ENCODE measurements around the gene CTNND2. TPM values are rescaled to one million over a fixed set of nuclear protein-coding genes. Genes with fewer than 3 reads are reported as not detected.

CTNND2 gene
- total RNA-seq, 1 experiment from 2014 or later, result 7.0 TPM

GRCh38 chr5:11126844-11127243 is 777.4 kb downstream of the CTNND2 start:
- H4K20me1 ChIP-seq (ENCODE audit: control insufficient read depth, insufficient read depth, insufficient read length), result no peaks in the 10 kb centered on the region
- H3K4me3 Mint-ChIP-seq, result no peak overlapping the region
- H3K4me1 ChIP-seq (ENCODE audit: insufficient read depth, low read length), result no peaks in the 10 kb centered on the region
- no peak overlapping the region for H4K8ac ChIP-seq (replicated peaks; ENCODE audit: insufficient read length, low read depth, low read length)
- H2AK5ac ChIP-seq (ENCODE audit: insufficient read length, low read length), result no peak overlapping the region
- TF ChIP-seq CTCF (conservative IDR thresholded peaks at IDR 0.05), result no peak
- no peak overlapping the region for H2BK20ac ChIP-seq (ENCODE audit: low read depth, low read length, poor library complexity, severe bottlenecking)
- no peak overlapping the region for H3K18ac ChIP-seq (ENCODE audit: insufficient read length, low read depth, low read length)
- H2AFZ ChIP-seq (ENCODE audit: low read length), result no peak overlapping the region
- H2BK15ac ChIP-seq (ENCODE audit: low read depth, low read length), result no peak overlapping the region
- no peak overlapping the region for H3K27ac Mint-ChIP-seq
- H3K9me3 Mint-ChIP-seq, result no peaks in the 10 kb centered on the region
- H3K9ac ChIP-seq (ENCODE audit: extremely low read depth, insufficient read length, low read length), result no peak overlapping the region
- no peak overlapping the region for H3K56ac ChIP-seq (ENCODE audit: insufficient read length, low read depth, low read length)
- H3K4ac ChIP-seq (ENCODE audit: low read depth, low read length), result no peak overlapping the region
- no peak overlapping the region for H3T11ph ChIP-seq (ENCODE audit: low read length)
- peaks cover 2% of the 10 kb centered on the region for H3K27me3 Mint-ChIP-seq (ENCODE audit: low read depth)
- no peak overlapping the region for H3K23ac ChIP-seq (ENCODE audit: insufficient read length, low read depth, low read length)
- no peaks in the 10 kb centered on the region for H3K9me3 ChIP-seq (ENCODE audit: control insufficient read depth, low read depth, low read length)
- H4K91ac ChIP-seq (ENCODE audit: insufficient read length, low read depth, low read length), result no peak overlapping the region
- WGBS (ENCODE audit: extremely low coverage, insufficient read length, low lambda C conversion rate), result no CpG with 5 or more reads among the region's 4 CpGs
- H3K27ac ChIP-seq (ENCODE audit: insufficient read length, low read depth, low read length), result no peak overlapping the region
- H4K5ac ChIP-seq (ENCODE audit: insufficient read length, low read depth, low read length), result no peak overlapping the region
- no peak overlapping the region for H2BK120ac ChIP-seq (ENCODE audit: low read depth, low read length, poor library complexity, severe bottlenecking)
- H3K23me2 ChIP-seq (ENCODE audit: insufficient read length, low read depth, low read length, poor library complexity, severe bottlenecking), result no peaks in the 10 kb centered on the region
- no peak overlapping the region for H2BK5ac ChIP-seq (ENCODE audit: insufficient read length, low read length)
- no peak for DNase-seq
- H3K79me1 ChIP-seq (ENCODE audit: insufficient read depth, low read depth, low read length, poor library complexity, severe bottlenecking), result no peaks in the 10 kb centered on the region
- no peaks in the 10 kb centered on the region for H3K79me2 ChIP-seq (ENCODE audit: insufficient read depth, low read length)
- H3K14ac ChIP-seq (ENCODE audit: insufficient read depth, low read length), result no peak overlapping the region
- no peaks in the 10 kb centered on the region for H3K27me3 ChIP-seq (ENCODE audit: insufficient read depth, low read length)
- H2BK12ac ChIP-seq (ENCODE audit: insufficient read length, low read depth, low read length), result no peak overlapping the region
- H3K36me3 Mint-ChIP-seq (ENCODE audit: insufficient read depth in 1 of 3, low read depth in 3 of 3), result no peaks in the 10 kb centered on the region
- no peaks in the 10 kb centered on the region for H3K4me1 Mint-ChIP-seq
- no peak overlapping the region for H3K4me2 ChIP-seq (ENCODE audit: insufficient read depth, insufficient read length, low read length)
